AG04449 (cell line): ENCODE measurements around the gene CMTM1.
"Not testable (repeated sequence)": the region's sequence is repeated elsewhere in the genome, so short reads cannot be mapped to it uniquely, and the experiment has no call there.

Experiments
- CTCF ChIA-PET: fragments of 350-600 bp; formaldehyde crosslinking; extraction: SDS; loops from one replicate; lab custom pipeline; 2021; ENCODE audit warnings: antibody characterized with exemption; lab: Yijun Ruan, JAX
- POLR2A ChIA-PET: fragments of 400-600, 350-600 bp; formaldehyde crosslinking; extraction: SDS; loops from one replicate; lab custom pipeline; 2020; ENCODE audit warnings: antibody characterized with exemption, inconsistent platforms; lab: Yijun Ruan, JAX
- DNase-seq: peaks from one replicate; pipeline ENCODE4 v3.0.0-alpha.2; 2010; ENCODE audit warnings: low read depth, low spot score
- H3K4me3 ChIP-seq: 2 replicates; pipeline ENCODE4 v1.5.1; 2011; ENCODE audit warnings: low read depth, mild to moderate bottlenecking, control low read depth, low read length
- CTCF ChIP-seq: IDR thresholded peaks from one replicate; pipeline ENCODE4 v1.5.1; 2011; ENCODE audit warnings: mild to moderate bottlenecking, moderate library complexity, low read length, control low read depth, inconsistent platforms; ENCODE audit not compliant: insufficient read depth; ENCODE audit errors: missing control alignments

CMTM1 gene

GRCh38 chr16:66621973-66622372 is 55.7 kb downstream of the CMTM1 start:
- DNase-seq: no peak
- H3K4me3 ChIP-seq: no peak overlapping the region
- ChIA-PET POLR2A (no interaction called here), CTCF (interaction anchor here (3.3 kb wide), 1 partner anchor 29 kb away, joined by 18 read pairs; no protein-coding TSS in a partner anchor)
- no peak for TF ChIP-seq CTCF

GRCh38 chr16:66622863-66623262 is 56.6 kb downstream of the CMTM1 start:
- CTCF ChIA-PET: interaction anchor here (1.3 to 3.3 kb wide), 3 partner anchors 14 to 28 kb away, joined by 3 to 18 read pairs (median 4); no protein-coding TSS in a partner anchor
- POLR2A ChIA-PET: no interaction called here
- DNase-seq: no peak
- TF ChIP-seq CTCF: no peak
- no peak overlapping the region for H3K4me3 ChIP-seq

- no peak overlapping the region for H3K4me3 ChIP-seq
- ChIA-PET CTCF (interaction anchor here (0.9 to 3.3 kb wide), 6 partner anchors 14 to 244 kb away, joined by 3 to 18 read pairs (median 4); no protein-coding TSS in a partner anchor), POLR2A (no interaction called here)
- no peak for DNase-seq
- no peak for TF ChIP-seq CTCF
These were observed 57.5 kb downstream of the CMTM1 start for GRCh38 chr16:66623755-66624154.

- DNase-seq, H3K4me3 ChIP-seq, POLR2A ChIA-PET: not testable (repeated sequence)
- CTCF ChIA-PET: interaction anchor here (1.2 to 2.2 kb wide), 2 partner anchors 19 to 20 kb away, joined by 3 to 6 read pairs; no protein-coding TSS in a partner anchor
These were observed 61.6 kb downstream of the CMTM1 start for GRCh38 chr16:66627611-66628378.
